Fibroblast of lung (primary cell): ENCODE data around the gene CANX. TPM values are rescaled to one million over a fixed set of nuclear protein-coding genes. Genes with fewer than 3 reads are reported as not detected.

ENCODE experiments used
- DNase-seq, 2 donors: peaks; one replicate each; pipeline versions ENCODE4 v3.0.0 to v3.0.0-alpha.2; 2010; ENCODE audit warnings: low read depth in 2 of 2
- H2AFZ ChIP-seq: 2 replicates; pipeline ENCODE4 v1.5.1; 2012; ENCODE audit warnings: low read length, control low read depth, inconsistent platforms
- H3K27ac ChIP-seq: 2 replicates; pipeline ENCODE4 v1.5.1; 2011; ENCODE audit warnings: low read length, control low read depth; ENCODE audit not compliant: insufficient read depth
- H3K27me3 ChIP-seq: 2 replicates; pipeline ENCODE4 v1.5.1; 2011; ENCODE audit warnings: mild to moderate bottlenecking, low read length; ENCODE audit not compliant: control insufficient read depth, insufficient read depth
- H3K36me3 ChIP-seq: 2 replicates; pipeline ENCODE4 v1.5.1; 2011; ENCODE audit warnings: low read length; ENCODE audit not compliant: control insufficient read depth, insufficient read depth
- H3K4me1 ChIP-seq: 2 replicates; pipeline ENCODE4 v1.5.1; 2011; ENCODE audit warnings: low read length; ENCODE audit not compliant: control insufficient read depth, insufficient read depth; ENCODE audit errors: extremely low read depth
- H3K4me2 ChIP-seq: 2 replicates; pipeline ENCODE4 v1.5.1; 2011; ENCODE audit warnings: low read length, control low read depth; ENCODE audit not compliant: insufficient read depth; ENCODE audit errors: extremely low read depth
- H3K4me3 ChIP-seq, 4 experiments: fragments of 200-600 bp in 1 of 4; sonication (generic) in 1 of 4; replicated peaks in 1 of 4; 2 replicates each; pipeline ENCODE4 v1.5.1; 2011 to 2016; ENCODE audit warnings: low read length in 4 of 4, low read depth in 3 of 4, mild to moderate bottlenecking in 3 of 4, control low read depth in 2 of 4, inconsistent platforms in 1 of 4, mixed read lengths in 1 of 4; ENCODE audit not compliant: insufficient read depth in 1 of 4; ENCODE audit errors: control extremely low read depth in 1 of 4
- H3K79me2 ChIP-seq: 2 replicates; pipeline ENCODE4 v1.5.1; 2012; ENCODE audit warnings: mild to moderate bottlenecking, low read length, inconsistent platforms; ENCODE audit not compliant: control insufficient read depth, insufficient read depth
- H3K9ac ChIP-seq: 2 replicates; pipeline ENCODE4 v1.5.1; 2011; ENCODE audit warnings: mild to moderate bottlenecking, low read length, control low read depth; ENCODE audit not compliant: insufficient read depth
- H3K9me3 ChIP-seq: 2 replicates; pipeline ENCODE4 v1.5.1; 2012; ENCODE audit warnings: low read depth, low read length; ENCODE audit not compliant: control insufficient read depth, insufficient read depth
- H4K20me1 ChIP-seq: 2 replicates; pipeline ENCODE4 v1.5.1; 2011; ENCODE audit warnings: low read length; ENCODE audit not compliant: control insufficient read depth, insufficient read depth; ENCODE audit errors: extremely low read depth
- EZH2 ChIP-seq: IDR thresholded peaks from 2 replicates; pipeline ENCODE4 v1.5.1; 2012; ENCODE audit warnings: low read length, control low read depth, mild to moderate bottlenecking; ENCODE audit errors: missing control alignments
- polyA plus RNA-seq, 2 donors: library from polyadenylated mRNA; depleted of rRNA in 1 of 2; stranded (reverse) in 1 of 2; unstranded in 1 of 2; fragments of >200 nt; gene quantifications; 2 replicates each; pipeline ENCODE4 v1.2.1, GENCODE V29; 2011 to 2012; ENCODE audit warnings: missing spikeins in 1 of 2
- total RNA-seq: library from RNA; depleted of rRNA; stranded (reverse); fragments of >200 nt; gene quantifications from 2 replicates; pipeline ENCODE4 v1.2.1, GENCODE V29; 2014
- TF ChIP-seq, protein P1 (sequence below), 2 donors: IDR thresholded peaks in 1 of 2; conservative IDR thresholded peaks in 1 of 2; 1 replicate in 1 of 2; 2 replicates in 1 of 2; pipeline ENCODE4 v1.5.1; 2011 to 2012; ENCODE audit warnings: low read length in 2 of 2, control low read depth in 1 of 2, inconsistent platforms in 1 of 2, low read depth in 1 of 2, mild to moderate bottlenecking in 1 of 2

Gene CANX
- total and polyA plus RNA-seq, 2 donors (not counting 1 experiment from before 2014, with no cell fraction given) = 589 to 722 TPM

DNA sequence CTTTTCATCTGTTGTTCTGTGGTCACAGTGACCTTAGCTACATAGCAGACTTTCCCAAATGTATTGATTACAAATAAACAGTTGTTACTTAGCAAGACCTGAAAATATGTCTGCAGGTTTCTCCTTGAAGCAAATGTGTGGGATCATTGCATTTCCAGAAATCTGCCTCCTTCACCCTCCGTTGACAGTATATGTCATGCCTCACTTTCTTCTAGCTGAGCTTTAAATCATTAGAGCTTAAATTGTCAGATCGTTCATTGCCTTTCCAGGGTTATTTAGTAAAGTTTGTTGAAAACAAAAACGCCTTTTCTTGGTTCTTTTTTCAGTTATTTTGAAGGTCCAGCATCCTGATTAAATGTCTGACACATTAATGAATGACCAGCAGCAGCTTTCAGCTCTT lies 31.6 kb downstream of the CANX start:
- Histone ChIP-seq H3K4me3 (no peak overlapping the region), H3K27me3 (no peaks in the 10 kb centered on the region), H3K36me3 (peaks cover 6% of the 10 kb centered on the region), H3K4me1 (peaks cover 3% of the 10 kb centered on the region), H3K27ac (no peak overlapping the region), H2AFZ (no peak overlapping the region), H3K9me3 (no peaks in the 10 kb centered on the region), H3K79me2 (peaks cover 24% of the 10 kb centered on the region), H3K4me2 (no peak overlapping the region), H4K20me1 (no peaks in the 10 kb centered on the region), H3K9ac (no peak overlapping the region)
- no peak for DNase-seq
- TF ChIP-seq, protein P1, sequence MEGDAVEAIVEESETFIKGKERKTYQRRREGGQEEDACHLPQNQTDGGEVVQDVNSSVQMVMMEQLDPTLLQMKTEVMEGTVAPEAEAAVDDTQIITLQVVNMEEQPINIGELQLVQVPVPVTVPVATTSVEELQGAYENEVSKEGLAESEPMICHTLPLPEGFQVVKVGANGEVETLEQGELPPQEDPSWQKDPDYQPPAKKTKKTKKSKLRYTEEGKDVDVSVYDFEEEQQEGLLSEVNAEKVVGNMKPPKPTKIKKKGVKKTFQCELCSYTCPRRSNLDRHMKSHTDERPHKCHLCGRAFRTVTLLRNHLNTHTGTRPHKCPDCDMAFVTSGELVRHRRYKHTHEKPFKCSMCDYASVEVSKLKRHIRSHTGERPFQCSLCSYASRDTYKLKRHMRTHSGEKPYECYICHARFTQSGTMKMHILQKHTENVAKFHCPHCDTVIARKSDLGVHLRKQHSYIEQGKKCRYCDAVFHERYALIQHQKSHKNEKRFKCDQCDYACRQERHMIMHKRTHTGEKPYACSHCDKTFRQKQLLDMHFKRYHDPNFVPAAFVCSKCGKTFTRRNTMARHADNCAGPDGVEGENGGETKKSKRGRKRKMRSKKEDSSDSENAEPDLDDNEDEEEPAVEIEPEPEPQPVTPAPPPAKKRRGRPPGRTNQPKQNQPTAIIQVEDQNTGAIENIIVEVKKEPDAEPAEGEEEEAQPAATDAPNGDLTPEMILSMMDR (conservative IDR thresholded peaks at IDR 0.05 in 1 of 2, IDR thresholded peaks at IDR 0.05 in 1 of 2; ENCODE audit: low read depth in 1 of 2, low read length in 2 of 2) = no peak
- no peak for TF ChIP-seq EZH2

DNA sequence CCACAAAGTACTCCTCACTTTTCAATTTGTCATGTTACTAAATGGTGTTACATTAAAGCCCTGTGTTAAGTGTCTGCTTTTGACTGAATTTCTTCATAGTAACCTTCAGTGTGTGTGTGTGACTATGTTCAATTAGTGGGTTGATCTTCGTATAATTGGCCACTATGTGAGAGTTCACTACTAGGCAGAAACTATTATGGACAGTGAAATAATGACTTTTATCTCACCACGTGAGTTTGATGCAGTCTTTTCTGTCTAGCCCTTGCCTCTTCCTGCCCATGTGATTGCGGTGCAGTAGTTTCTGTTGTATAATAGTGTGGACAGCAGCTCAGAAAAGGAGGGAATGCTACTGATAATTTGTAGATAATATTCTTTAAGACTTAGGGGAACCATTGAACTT lies 32.1 kb downstream of the CANX start:
- no peak for DNase-seq
- Histone ChIP-seq H3K9ac (no peak overlapping the region), H3K27ac (no peak overlapping the region), H4K20me1 (no peaks in the 10 kb centered on the region), H3K4me2 (no peak overlapping the region), H3K4me3 (no peak overlapping the region), H3K36me3 (peaks cover 6% of the 10 kb centered on the region), H3K9me3 (no peaks in the 10 kb centered on the region), H3K79me2 (peaks cover 29% of the 10 kb centered on the region), H3K4me1 (peaks cover 3% of the 10 kb centered on the region), H3K27me3 (no peaks in the 10 kb centered on the region), H2AFZ (no peak overlapping the region)
- TF ChIP-seq, protein P1 (conservative IDR thresholded peaks at IDR 0.05 in 1 of 2, IDR thresholded peaks at IDR 0.05 in 1 of 2; ENCODE audit: low read depth in 1 of 2, low read length in 2 of 2) = no peak
- TF ChIP-seq EZH2 = no peak

DNA sequence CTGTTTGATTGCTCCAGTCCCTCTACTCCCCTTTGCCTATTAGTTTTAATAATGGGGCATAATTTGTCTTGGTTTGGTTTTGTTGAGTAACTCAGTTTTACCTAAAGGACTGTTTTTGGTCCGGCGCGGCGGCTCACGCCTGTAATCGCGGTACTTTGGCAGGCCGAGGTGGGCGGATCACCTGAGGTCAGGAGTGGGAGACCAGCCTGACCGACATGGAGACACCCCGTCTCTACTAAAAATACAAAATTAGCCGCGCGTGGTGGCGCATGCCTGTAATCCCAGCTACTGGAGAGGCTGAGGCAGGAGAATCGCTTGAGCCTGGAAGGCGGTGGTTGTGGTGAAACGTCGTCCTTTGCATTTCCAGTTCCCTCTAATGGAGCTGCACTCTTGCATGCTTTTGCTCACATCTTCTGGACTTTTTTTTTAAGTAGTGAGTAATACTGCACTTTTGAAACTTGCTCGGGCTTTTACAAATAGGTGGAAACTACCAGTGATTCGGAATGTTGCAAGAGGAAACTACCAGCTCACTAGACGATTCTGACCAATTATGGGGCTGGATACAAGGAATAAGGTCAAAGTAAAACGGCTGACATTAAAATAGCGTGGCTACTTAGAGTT lies 33.1 kb downstream of the CANX start:
- Histone ChIP-seq H3K27ac (peak overlapping the region; percentile 55), H3K4me3 (peak overlapping the region in 2 of 4 experiments; percentile 35 to 61), H3K79me2 (peaks cover 39% of the 10 kb centered on the region), H3K36me3 (peaks cover 6% of the 10 kb centered on the region), H2AFZ (no peak overlapping the region), H3K4me2 (peak overlapping the region; percentile 33), H3K27me3 (no peaks in the 10 kb centered on the region), H4K20me1 (no peaks in the 10 kb centered on the region), H3K4me1 (peaks cover 3% of the 10 kb centered on the region), H3K9ac (no peak overlapping the region), H3K9me3 (no peaks in the 10 kb centered on the region)
- no peak for TF ChIP-seq EZH2
- TF ChIP-seq, protein P1 (conservative IDR thresholded peaks at IDR 0.05 in 1 of 2, IDR thresholded peaks at IDR 0.05 in 1 of 2; ENCODE audit: low read depth in 1 of 2, low read length in 2 of 2) = no peak
- DNase-seq = peak; percentile 82 to 91
